Dermis microvascular lymphatic vessel endothelial cell (primary cell): Measurements from ENCODE around the gene HS3ST4. TPM values are rescaled to one million over a fixed set of nuclear protein-coding genes. Genes with fewer than 3 reads are reported as not detected.

Experiments used
- DNase-seq, 2 donors: peaks; one replicate each; pipeline versions ENCODE4 v3.0.0 to v3.0.0-alpha.2; 2010; ENCODE audit warnings: low read depth in 2 of 2
- total RNA-seq: library from RNA; depleted of rRNA; stranded (reverse); fragments of >200 nt; gene quantifications from 2 replicates; pipeline ENCODE4 v1.2.1, GENCODE V29; 2014

Gene HS3ST4
- total RNA-seq, 1 donor from 2014 or later = not detected

DNA sequence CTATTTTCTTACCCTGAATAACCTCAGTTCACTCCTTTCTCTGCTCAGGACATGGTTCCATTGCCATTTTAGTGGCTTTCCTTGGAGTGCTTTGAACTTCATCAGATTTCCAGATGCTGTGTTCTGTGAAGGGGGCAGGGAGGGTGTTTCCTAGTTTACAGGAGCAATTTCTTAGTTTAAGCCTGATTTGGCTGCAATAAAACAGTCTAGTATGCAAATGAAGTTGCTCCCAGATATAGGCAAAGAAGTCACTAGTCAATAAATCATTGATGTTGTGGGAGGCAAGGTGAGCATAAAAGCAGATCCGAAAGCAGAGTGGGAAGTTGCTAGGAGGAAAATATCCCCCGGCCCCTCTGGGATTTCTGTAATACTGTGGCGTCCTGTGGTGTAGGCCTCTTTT, 202.3 kb downstream of the HS3ST4 start:
- DNase-seq = no peak

GRCh38 chr16:25895380-25895779, 203.6 kb downstream of the HS3ST4 start:
- DNase-seq = no peak

DNA sequence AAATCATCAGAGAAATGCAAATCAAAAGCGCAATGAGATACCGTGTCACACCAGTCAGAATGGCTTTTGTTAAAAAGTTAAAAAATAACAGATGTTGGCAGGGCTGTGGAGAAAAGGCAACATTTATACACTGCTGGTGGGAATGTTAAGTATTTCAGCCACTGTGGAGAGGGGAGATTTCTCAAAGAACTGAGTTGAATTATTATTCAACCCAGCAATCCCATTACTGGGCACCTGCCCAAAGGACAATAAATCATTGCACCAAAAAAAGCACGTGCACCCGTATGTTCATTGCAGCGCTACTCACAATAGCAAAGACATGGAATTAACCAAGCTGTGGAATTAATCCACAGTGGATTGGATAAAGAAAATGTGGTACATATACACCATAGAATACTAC, 204.7 kb downstream of the HS3ST4 start:
- no peak for DNase-seq

DNA sequence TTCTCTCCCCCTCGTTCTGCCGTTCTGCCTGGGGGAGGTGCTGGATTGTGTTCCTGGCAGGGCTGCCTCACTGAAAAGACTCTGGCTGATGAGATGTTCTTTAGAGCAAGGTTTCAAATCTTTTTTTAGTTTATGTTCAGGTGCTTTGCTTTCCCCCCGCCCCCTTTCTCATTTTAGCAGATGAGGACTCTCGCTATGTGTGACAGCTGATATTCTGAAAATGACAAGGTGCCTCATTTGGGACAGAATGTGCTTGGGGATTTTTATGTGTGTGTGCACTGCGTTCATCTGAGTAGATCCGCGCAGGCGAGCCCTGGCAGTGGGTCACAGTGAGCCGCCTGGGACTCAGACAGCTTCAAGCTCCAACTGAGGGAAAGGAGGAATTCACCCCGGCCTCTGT, 205.9 kb downstream of the HS3ST4 start:
- DNase-seq = no peak

GRCh38 chr16:25905810-25906209, 214.1 kb downstream of the HS3ST4 start:
- DNase-seq = no peak

DNA sequence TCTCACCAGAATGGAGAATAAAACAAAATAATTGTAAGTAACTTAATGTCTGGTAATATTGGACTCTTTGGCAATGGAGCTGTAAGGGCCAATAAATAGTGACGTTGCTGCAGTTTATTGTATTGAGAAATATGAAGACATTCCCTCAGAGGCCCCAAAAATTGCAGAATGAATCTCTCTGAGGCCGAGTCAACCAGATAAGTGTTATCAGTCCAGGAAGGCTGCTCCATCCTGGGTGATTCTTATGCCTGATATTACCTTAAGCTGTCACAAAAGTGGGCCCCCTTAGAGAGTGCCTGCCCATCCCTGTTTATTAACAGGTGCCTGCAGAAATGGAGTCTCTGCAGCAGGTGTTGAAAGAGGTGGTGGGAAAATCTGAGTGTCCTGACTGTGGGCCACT, 219.2 kb downstream of the HS3ST4 start:
- DNase-seq = no peak

DNA sequence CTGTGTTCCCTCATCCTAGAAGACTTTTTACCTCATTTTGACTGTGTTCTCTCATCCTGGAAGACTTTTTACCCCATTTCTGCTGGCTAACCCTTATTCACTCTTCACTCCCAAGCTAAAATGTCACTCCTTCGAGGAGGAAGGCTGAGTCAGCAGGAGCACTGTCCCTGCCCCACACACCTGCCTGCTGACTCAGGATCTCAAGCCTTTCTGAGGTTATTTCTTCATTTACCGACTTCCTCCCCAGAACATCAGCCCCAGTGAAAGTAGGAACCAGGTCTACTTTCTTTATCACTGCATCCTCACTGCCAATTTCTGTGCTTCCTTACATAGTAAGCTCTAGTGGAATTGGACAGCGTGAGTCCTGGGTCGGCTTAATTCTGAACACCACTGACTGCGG, 220.6 kb downstream of the HS3ST4 start:
- DNase-seq = no peak

GRCh38 chr16:25914357-25914962, 222.7 kb downstream of the HS3ST4 start:
- no peak for DNase-seq

DNA sequence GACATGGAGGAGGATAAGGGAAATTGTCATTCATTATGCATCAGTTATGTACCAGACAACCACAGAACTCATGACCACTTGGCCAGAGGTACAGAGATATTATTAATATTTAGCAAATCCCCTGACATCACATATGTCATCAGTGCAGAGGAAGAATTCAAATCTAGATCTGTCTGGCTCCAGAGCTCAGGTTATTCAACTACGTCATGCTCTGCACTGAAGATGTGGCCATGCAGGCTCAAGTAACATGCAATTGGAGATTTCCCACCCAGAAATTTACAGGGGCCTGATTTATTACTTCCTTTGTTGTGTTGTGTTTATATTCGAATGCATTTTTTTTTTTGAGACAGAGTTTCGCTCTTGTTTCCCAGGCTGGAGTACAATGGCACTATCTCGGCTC, 224.3 kb downstream of the HS3ST4 start:
- no peak for DNase-seq

DNA sequence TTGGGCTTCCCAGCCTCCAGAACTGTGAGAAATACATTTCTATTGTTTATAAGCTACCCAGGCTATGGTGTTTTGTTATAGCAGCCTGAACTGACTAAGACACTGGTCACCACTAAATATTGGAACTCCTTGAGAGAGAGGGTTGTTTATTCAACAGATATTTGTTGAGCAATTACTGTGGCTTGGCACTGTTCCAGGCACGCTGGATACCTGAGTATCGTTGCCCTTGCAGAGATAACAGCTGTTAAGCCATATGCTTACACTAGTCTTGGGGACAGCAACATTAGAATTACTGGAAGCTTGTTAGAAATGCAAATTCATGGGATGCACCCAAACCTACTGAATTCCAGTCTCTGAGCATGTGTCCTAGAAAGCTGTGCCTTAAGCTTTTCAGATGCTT, 230.7 kb downstream of the HS3ST4 start:
- DNase-seq = no peak

GRCh38 chr16:25925421-25925820, 233.7 kb downstream of the HS3ST4 start:
- no peak for DNase-seq

- DNase-seq = no peak
Observed at GRCh38 chr16:25931473-25932035, 239.8 kb downstream of the HS3ST4 start.

- DNase-seq = no peak
Observed at GRCh38 chr16:25941800-25942499, 250.2 kb downstream of the HS3ST4 start.

GRCh38 chr16:25950586-25951281, 259.0 kb downstream of the HS3ST4 start:
- DNase-seq = no peak

DNA sequence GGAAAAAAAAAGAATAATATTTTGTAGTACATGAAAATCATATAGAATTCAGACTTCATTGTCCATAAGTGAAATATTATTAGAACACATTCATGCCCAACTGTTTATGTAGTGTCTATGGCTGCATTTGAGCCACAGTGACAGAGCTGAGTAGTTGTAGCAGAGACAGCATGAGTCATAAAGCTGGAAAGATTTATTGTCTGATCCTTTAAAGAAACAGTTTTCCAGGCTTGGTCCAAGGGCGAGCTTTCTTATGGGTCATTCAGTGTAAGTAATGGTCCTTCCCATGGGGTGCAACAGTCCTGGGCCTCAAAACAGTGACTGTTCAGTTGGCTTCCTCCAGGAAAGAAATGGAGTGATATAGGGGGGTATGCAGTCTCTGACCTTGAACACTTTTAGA, 260.2 kb downstream of the HS3ST4 start:
- no peak for DNase-seq

DNA sequence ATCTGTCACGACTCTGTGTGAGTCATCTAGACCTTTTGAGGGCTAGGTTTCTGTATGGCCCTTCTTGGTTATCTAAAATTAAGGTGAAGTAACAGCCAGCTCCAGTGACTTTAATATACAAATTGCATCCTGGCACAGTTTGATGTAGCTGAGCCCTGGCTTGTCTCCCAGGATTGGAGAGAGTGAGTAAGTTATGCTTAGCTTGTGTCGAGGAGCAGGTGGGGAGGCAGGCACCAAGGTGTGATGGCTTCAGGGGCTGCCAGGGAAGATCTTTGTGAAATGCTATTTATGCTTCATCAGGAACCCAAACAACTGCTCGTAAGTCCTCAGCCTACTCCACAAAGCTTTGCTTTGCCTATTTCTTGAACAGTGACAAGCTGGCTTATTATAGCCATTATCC, 261.2 kb downstream of the HS3ST4 start:
- DNase-seq = no peak

DNA sequence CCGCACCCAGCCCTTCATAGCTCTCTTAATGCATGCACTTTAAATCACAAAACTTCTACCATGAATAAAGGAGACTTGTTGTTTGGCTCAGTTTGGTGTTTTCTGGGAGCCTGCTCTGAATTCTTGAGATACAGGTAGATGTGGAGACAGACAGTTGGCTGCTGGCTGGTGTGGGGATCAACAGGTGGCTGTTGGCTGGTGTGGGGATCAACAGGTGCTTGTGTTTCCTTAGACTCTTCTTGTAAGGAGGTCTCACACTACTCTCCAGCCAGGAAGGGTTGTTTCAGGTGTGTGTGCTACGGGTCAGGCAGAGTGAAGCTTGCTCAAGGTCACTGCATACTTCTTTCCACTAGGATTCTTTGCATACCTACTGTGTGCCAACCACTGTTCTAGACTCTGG, 265.9 kb downstream of the HS3ST4 start:
- no peak for DNase-seq

DNA sequence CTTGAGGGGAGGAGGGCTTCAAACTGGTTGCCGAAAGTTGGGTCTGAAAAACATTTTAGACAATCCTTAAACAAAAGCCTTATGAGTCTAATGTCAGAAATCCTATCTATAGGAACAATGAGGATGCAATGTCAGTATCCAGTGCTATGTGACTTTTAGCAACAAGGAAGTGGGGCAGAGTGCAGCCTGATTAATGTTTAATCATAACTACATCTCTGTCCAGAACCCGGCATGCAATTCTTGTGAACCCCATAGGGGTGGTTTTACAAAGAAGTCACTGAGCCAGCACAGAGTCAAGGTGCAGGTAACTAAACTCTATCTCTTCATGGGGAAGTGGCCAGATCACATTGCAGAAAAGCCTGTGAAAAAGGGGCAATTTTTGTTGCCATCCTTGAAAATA, 267.5 kb downstream of the HS3ST4 start:
- DNase-seq = no peak

- no peak for DNase-seq
Observed at GRCh38 chr16:25966172-25967097, 274.7 kb downstream of the HS3ST4 start.

DNA sequence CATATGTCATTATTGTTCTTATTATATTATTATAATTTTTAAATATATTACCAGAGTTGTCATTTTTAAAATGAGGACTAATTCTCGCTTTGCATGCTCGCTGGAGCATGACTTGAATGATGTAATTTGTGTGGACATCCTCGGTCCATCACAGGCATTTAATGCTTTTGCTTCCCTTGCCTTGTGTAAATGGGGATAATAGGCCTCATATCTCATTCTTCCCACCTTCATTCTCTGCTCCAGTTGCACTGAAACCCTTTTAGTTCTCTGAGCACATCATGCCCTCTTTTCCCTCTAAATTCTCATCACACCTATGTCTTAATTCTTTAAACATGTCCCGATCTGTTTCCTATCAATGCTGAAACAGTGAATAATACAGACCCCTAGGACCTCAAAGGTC, 285.4 kb downstream of the HS3ST4 start:
- no peak for DNase-seq

DNA sequence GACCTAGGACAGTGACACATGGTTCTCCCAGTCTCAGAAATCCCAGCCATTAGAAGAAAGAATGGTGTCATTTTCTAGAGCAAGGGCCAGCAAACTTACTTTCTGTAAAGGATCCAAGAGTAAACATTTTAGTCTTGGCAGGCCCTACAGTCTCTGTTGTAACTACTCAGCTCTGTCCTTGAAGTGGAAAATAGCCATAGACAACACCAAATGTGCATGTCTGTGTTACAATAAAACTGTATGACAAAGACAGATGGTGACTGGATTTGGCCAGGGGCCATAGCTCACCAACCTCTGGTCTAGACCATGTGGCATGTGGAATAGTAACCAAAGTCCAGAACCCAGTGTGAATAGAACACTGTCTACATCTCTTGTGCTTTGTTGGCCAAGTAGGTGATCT, 286.5 kb downstream of the HS3ST4 start:
- DNase-seq = no peak

DNA sequence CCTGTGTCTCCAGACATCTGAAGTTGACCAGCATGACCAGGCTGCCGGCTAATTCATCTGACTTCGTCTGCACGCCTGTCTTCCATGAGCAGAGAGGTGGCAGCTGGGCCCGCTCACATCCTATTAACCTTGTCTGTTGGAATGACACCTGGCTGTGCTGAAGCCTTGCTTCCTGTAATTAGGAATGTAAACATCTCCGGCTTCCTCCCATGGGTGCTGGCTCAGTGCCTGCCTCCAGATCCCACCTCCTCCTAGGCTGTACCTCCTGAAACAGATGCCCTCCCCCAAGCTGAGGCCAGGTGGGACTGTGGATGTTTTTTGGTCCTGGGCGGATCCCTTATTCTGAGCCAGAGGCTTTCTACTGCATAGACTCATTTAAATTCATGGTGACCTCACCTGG, 296.3 kb downstream of the HS3ST4 start:
- DNase-seq = no peak
